Mononuclear cell (primary cell): Measurements from ENCODE around the gene APCDD1L. TPM values are rescaled to one million over a fixed set of nuclear protein-coding genes. Genes with fewer than 3 reads are reported as not detected.

Experiments
- H3K27me3 ChIP-seq: 2 replicates; pipeline ENCODE4 v1.6.0; 2011; ENCODE audit warnings: low read length, control low read depth; ENCODE audit not compliant: insufficient read depth
- H3K4me1 ChIP-seq: 2 replicates; pipeline ENCODE4 v1.5.1; 2011; ENCODE audit warnings: mild to moderate bottlenecking, low read length, control low read depth; ENCODE audit not compliant: insufficient read depth
- H3K4me3 ChIP-seq: 2 replicates; pipeline ENCODE4 v1.5.1; 2011; ENCODE audit warnings: mild to moderate bottlenecking, low read length, moderate library complexity
- H3K9me3 ChIP-seq: 2 replicates; pipeline ENCODE4 v1.5.1; 2011; ENCODE audit warnings: low read depth, mild to moderate bottlenecking, control low read depth, low read length
- total RNA-seq: library from RNA; depleted of rRNA; stranded (reverse); fragments of >200 nt; gene quantifications from one replicate; pipeline ENCODE4 v1.2.3, GENCODE V29; 2012

APCDD1L gene
- total RNA-seq, 1 donor = not detected

GRCh38 chr20:58473453-58474425, 41.5 kb downstream of the APCDD1L start:
- Histone ChIP-seq H3K27me3 (no peaks in the 10 kb centered on the region), H3K4me3 (no peak overlapping the region), H3K4me1 (no peaks in the 10 kb centered on the region), H3K9me3 (no peaks in the 10 kb centered on the region)

DNA sequence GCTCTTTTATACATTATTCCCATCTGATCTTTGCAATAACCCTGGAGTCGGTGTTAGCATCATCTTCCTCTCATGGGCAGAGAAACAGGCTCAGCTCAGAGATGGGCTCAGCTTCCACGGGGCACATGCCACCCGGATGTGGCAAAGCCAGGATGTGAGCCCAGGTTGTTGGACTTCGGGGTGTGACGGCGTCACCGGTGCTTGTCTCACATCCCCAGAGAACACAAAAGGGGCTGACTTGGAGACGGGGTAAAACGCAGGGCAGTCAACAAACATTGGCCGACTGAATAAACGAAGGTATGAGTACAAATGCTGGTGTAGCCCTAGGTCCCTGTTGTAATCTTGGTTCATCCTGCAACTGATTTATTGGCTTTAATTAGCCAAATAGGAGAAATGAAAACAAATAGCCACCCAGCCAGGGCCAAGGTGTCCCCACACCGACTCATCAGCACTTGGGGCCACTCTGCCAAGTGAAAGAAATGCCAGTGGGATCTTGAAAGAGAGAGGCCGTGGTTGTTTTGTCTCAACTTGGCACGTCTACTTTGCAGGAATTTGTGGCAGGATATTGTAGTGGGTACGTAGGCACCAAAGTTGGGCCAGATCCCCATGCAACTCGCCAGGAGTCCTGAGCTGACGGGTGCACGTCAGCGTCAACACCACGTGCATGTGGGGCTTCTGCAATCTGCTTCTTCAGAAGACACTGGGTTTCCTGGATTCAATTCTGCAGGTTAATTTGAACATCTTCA, 42.8 kb downstream of the APCDD1L start:
- Histone ChIP-seq H3K4me1 (no peaks in the 10 kb centered on the region), H3K9me3 (no peaks in the 10 kb centered on the region), H3K4me3 (no peak overlapping the region), H3K27me3 (no peaks in the 10 kb centered on the region)

DNA sequence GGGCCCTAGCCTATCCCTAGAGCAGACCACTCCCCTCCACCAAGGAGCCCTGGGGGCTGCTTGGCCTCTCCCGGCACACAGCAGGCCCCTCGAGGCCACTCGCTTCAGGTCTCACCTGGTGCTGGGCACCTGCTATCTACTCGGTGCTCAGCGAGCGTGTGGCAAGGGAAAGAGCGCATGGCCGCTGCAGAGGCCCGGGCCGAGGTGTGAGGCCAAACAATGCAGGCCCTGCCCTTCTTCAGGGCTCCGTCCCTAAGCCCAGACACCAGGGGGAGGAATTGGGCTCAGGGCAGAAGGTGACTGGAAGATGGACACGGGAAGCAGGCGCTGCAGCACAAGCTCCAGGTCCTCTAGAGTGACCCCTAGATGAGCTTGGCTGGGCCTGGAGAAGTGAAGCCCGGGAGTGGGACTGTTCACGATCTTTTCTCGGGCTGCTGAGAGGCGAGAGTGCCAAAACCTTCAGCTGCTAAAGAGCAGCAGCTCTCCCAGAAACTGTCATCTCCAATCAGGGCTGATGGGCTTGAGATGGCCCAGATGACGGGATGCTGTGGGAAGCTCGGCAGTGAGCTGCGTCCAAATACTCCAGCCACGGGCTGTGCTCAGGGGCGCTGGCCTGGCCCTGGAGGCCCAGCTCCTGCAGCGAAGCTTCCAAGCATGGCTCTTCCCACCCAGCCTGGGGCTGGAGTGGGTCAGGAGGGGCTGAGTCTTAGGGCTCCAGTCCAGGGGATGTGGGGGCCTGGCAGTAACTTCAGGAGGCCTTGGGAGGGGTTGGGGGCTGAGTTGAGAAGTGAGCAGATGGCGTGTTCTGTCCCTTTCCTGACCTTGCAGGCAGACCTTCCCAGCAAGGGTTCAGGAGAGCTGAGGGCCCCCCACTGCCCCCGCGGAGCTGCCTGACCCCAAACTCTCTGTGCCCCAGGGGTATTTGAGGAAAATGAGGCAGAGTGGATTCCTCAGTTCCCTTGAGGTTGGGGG, 43.7 kb downstream of the APCDD1L start:
- H3K27me3 ChIP-seq = no peaks in the 10 kb centered on the region
- H3K4me3 ChIP-seq = no peak overlapping the region
- no peaks in the 10 kb centered on the region for H3K4me1 ChIP-seq
- H3K9me3 ChIP-seq = no peaks in the 10 kb centered on the region

GRCh38 chr20:58470336-58471192, 44.6 kb downstream of the APCDD1L start:
- Histone ChIP-seq H3K27me3 (no peaks in the 10 kb centered on the region), H3K9me3 (no peaks in the 10 kb centered on the region), H3K4me1 (no peaks in the 10 kb centered on the region), H3K4me3 (no peak overlapping the region)

DNA sequence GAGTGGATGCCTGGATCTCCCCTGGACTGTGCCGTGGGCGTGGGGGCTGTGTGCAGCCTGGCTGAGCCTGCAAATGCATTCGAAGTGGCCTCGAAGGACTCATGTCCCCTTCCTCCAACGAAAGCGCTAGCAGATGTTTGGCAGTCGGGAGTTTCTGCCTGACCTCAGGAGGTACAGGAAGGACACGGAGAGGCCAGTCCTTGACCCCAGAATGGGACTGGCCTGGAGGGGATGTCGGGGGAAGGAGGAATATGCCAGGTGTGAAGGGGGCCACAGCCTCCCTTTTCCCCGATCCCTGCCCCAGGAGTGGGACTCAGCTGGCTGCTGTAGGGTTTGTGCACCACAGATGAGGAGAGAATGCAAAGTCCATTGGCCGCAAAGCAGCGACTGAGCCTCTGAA, 45.6 kb downstream of the APCDD1L start:
- no peaks in the 10 kb centered on the region for H3K27me3 ChIP-seq
- H3K9me3 ChIP-seq = no peaks in the 10 kb centered on the region
- H3K4me3 ChIP-seq = no peak overlapping the region

DNA sequence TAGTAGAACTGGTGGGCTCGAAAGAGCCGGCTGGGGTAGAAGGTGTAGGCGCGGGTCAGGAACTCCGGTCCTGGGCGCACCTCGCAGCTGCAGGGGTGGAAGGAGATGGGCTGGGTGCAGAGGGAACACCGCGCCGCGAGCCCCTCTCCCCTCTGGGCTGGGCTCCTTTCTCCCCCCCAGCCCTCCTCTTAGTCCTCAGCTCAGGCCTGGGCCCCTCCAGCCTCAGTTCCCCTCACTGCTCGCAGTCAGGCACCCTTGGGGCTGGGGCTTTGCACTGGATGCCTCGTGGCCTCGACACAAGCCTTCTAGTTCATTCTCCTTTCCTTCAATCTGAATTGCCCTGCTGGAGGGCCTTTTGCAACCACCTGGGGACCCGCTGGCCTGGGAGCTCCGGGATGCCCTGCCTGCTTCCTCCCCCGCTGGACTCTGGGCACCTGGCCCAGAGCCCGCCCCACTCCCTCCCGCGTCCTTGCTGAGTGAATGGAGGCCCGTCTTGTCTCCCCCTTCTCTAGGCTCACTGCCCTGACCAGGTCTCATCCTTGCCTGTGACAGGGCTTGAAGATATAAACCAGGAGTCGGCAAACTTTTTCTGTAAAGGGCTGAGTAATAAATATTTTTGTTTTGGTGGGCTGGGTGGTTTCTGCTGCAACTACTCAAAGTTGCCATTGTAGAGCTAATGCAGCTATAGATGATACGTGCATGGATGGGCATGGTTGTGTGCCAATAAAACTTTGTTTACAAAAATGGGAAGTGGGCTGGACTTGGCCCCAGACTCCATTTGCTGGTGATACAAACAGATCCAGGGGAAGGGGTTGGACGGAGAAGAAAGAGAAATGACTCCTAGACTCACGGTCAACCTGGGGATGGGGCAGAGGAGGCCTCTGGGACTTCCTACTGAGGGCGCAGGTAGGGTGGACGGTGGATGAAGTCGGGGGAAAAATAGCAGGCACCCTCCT, 47.3 kb downstream of the APCDD1L start:
- Histone ChIP-seq H3K9me3 (no peaks in the 10 kb centered on the region), H3K27me3 (no peaks in the 10 kb centered on the region), H3K4me3 (no peak overlapping the region), H3K4me1 (no peaks in the 10 kb centered on the region)

More for the DNA sequence above, 45.6 kb downstream of the APCDD1L start:
- H3K4me1 ChIP-seq = no peaks in the 10 kb centered on the region

GRCh38 chr20:58466729-58467571, 48.2 kb downstream of the APCDD1L start:
- Histone ChIP-seq H3K9me3 (no peaks in the 10 kb centered on the region), H3K27me3 (no peaks in the 10 kb centered on the region), H3K4me3 (no peak overlapping the region), H3K4me1 (no peaks in the 10 kb centered on the region)

- no peaks in the 10 kb centered on the region for H3K9me3 ChIP-seq
- H3K27me3 ChIP-seq = no peaks in the 10 kb centered on the region
- H3K4me1 ChIP-seq = no peaks in the 10 kb centered on the region
- H3K4me3 ChIP-seq = no peak overlapping the region
These were observed 49.0 kb downstream of the APCDD1L start for GRCh38 chr20:58466095-58466708.

DNA sequence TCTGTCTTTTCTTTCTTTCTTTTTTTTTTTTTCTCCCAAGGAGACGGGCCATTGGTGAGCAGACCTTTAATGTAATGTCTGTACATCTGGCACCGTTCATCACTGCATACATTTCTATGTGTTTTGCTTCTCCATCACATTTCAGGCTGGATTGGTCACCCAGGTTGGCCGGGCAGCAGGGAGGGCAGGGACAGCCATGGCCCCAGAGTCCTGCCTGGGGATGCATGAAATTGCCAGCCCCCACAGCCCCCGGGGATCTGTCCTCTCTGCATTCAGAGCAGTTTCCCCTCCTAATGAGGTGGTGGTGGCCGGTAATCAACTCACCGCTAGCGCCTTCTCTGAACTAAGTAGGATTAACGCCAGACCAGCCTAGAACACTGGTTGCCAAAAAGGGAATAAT, 50.4 kb downstream of the APCDD1L start:
- no peaks in the 10 kb centered on the region for H3K4me1 ChIP-seq
- H3K9me3 ChIP-seq = no peaks in the 10 kb centered on the region
- no peaks in the 10 kb centered on the region for H3K27me3 ChIP-seq
- no peak overlapping the region for H3K4me3 ChIP-seq

GRCh38 chr20:58463256-58463655, 51.9 kb downstream of the APCDD1L start:
- Histone ChIP-seq H3K27me3 (no peaks in the 10 kb centered on the region), H3K4me1 (peaks cover 6% of the 10 kb centered on the region), H3K9me3 (no peaks in the 10 kb centered on the region), H3K4me3 (no peak overlapping the region)

- no peaks in the 10 kb centered on the region for H3K9me3 ChIP-seq
- no peaks in the 10 kb centered on the region for H3K27me3 ChIP-seq
- H3K4me3 ChIP-seq = no peak overlapping the region
- H3K4me1 ChIP-seq = peaks cover 6% of the 10 kb centered on the region
These were observed 53.3 kb downstream of the APCDD1L start for GRCh38 chr20:58461899-58462298.

DNA sequence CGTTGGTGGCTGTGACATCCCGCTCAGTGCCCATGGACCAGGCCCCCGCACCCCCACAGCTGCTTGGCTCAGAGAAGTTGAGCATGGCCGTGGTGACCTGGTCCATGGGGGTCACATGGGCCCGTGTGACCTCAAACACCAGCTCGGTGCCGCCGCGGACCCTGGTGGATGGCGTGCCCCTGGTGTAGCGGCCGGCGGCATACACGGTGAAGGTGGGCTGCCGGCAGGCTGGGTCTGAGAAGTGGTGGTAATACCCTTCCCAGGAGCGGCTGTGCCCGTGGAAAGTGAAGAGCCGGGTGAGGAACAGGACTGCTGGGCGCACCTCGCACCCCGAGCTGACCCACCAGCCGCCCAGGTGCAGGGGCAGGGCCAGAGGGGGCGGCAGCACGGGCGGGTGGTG, 54.1 kb downstream of the APCDD1L start:
- Histone ChIP-seq H3K4me3 (no peak overlapping the region), H3K9me3 (no peaks in the 10 kb centered on the region), H3K27me3 (no peaks in the 10 kb centered on the region), H3K4me1 (peaks cover 6% of the 10 kb centered on the region)
